Stomach smooth muscle (tissue), 2 donors: Measurements from ENCODE around the gene DAGLB.
"Not testable (repeated sequence)": the region's sequence is repeated elsewhere in the genome, so short reads cannot be mapped to it uniquely, and the experiment has no call there.

Experiments
- H3K27ac ChIP-seq: one replicate; pipeline ENCODE4 v1.7.0; 2013; ENCODE audit warnings: mild to moderate bottlenecking, low read length, inconsistent platforms
- H3K27me3 ChIP-seq, 2 donors: one replicate each; pipeline ENCODE4 v1.7.0; 2013; ENCODE audit warnings: low read length in 2 of 2; ENCODE audit not compliant: insufficient read depth in 2 of 2, control insufficient read depth in 1 of 2
- H3K36me3 ChIP-seq, 2 donors: one replicate each; pipeline ENCODE4 v1.7.0; 2013; ENCODE audit warnings: low read length in 2 of 2; ENCODE audit not compliant: control insufficient read depth in 2 of 2, insufficient read depth in 2 of 2
- H3K4me1 ChIP-seq: one replicate; pipeline ENCODE4 v1.7.0; 2013; ENCODE audit warnings: low read length; ENCODE audit not compliant: control insufficient read depth, insufficient read depth
- H3K4me3 ChIP-seq, 2 donors: one replicate each; pipeline ENCODE4 v1.7.0; 2013; ENCODE audit warnings: low read length in 2 of 2
- H3K9ac ChIP-seq, 2 donors: one replicate each; pipeline ENCODE4 v1.7.0; 2013; ENCODE audit warnings: low read length in 2 of 2, mild to moderate bottlenecking in 1 of 2
- H3K9me3 ChIP-seq, 2 donors: one replicate each; pipeline ENCODE4 v1.7.0; 2013; ENCODE audit warnings: low read length in 2 of 2; ENCODE audit not compliant: control insufficient read depth in 2 of 2
- donor health status: healthy.
- donor health status: Pancreatic carcinoma.

Gene DAGLB

DNA sequence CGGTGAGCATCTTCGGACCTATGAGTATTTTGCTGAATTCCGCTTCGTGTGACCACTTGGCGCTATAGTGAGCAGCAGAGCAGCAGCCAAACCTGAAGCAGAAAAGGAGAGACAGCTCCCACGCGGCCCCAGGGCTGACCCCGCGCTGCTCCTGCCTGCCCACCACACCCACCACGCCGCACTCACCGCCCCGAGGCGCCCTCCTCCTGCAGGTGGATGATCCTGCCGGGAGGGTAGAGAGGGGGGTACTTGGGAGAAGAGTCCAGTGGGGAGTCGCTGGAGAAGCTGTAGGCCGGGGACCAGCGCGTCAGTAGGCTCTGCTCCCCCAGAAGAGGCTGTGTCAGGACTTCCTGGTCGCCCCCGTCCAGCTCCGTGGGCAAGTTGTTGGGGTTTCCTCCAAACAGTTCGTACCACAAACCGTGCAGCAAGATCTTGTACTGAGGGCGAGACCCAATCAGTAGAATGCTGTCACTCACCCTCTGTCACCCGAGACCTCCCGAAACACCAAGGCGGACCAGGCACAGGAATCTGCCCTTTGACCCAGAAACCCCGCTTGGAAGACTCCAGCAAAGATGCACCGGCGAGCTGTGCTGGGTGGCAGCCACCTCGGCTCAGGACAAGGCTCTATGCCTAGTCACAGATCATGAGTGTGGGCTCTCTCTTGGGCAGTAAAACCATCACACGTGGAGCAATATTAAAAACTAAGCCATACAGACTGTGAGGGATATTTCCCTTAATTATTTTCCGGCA is 37.6 kb downstream of the DAGLB start:
- Histone ChIP-seq H3K27ac (no peak overlapping the region), H3K36me3 (peaks cover 54% of the 10 kb centered on the region in 2 donors), H3K9me3 (no peaks in the 10 kb centered on the region), H3K27me3 (no peaks in the 10 kb centered on the region), H3K4me1 (no peaks in the 10 kb centered on the region), H3K4me3 (no peak overlapping the region), H3K9ac (no peak overlapping the region)

DNA sequence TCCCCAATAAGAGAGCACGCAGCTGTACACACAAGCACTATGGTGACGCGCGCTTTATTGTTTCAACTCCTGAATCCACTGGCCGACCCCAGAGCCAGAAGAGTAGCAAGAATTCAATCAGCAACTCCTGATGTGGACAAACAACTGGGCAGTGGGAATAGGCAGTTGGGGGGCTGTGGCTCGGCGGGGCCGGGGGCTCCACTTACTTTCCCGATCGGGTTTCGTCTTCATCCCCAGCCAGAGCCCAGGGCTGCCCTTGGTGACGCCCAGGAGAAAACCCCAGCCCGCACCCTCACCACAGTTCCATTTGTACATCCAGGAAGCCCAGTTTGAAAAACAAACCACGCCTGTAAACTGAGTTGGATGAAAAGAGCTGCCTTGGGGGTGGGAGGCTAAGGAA is 38.7 kb downstream of the DAGLB start:
- Histone ChIP-seq H3K9me3 (no peaks in the 10 kb centered on the region), H3K9ac (no peak overlapping the region), H3K4me3 (no peak overlapping the region), H3K27me3 (no peaks in the 10 kb centered on the region), H3K36me3 (peaks cover 58 to 59% of the 10 kb centered on the region in 2 donors), H3K4me1 (no peaks in the 10 kb centered on the region), H3K27ac (no peak overlapping the region)

DNA sequence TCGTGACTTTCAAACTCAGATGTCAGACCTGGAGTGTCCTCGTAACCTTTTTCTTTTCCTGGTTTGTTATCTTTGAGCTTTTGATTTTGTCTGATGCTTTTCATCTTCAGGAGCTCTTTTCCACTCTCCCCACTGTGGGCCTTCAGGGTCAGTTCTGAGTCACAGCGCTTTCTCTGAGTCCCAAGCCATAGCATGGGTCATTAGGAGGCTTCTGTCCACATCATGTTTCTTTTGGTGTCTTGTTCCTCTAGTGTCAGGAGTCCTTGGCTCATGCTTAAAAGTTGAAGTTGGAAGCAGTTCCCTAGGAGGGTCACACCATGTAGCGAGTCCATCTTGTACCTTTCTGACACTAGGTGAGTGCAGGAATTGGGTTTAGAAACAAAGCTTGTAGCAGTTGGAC is 40.3 kb downstream of the DAGLB start:
- Histone ChIP-seq H3K36me3 (peaks cover 60 to 64% of the 10 kb centered on the region in 2 donors), H3K27ac (no peak overlapping the region), H3K4me1 (no peaks in the 10 kb centered on the region)

DNA sequence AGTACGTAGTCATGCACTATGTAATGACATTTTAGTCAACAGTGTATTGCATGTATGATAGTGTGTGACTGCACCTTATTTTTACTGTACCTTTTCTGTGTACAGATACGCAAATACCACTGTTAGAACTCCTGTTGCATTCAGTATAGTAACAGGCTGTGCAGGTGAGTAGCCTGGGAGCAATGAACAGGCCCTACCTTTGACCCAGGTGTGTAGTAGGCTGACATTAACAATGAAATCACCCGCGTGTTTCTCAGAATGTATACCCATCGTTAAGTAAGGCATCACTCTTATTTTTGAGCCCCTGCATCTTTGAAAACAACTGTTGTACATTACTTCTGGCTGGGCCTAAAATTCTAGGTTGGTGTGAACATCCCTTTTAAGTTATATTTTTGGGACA is 41.6 kb downstream of the DAGLB start:
- no peak overlapping the region for H3K9ac ChIP-seq
- no peak overlapping the region for H3K27ac ChIP-seq
- no peak overlapping the region for H3K4me3 ChIP-seq
- H3K9me3 ChIP-seq, result no peaks in the 10 kb centered on the region
- no peaks in the 10 kb centered on the region for H3K4me1 ChIP-seq
- H3K27me3 ChIP-seq, result no peaks in the 10 kb centered on the region
- H3K36me3 ChIP-seq, result peaks cover 64% of the 10 kb centered on the region in 2 donors

More for the DNA sequence above, 40.3 kb downstream of the DAGLB start:
- no peaks in the 10 kb centered on the region for H3K9me3 ChIP-seq
- no peak overlapping the region for H3K4me3 ChIP-seq
- no peak overlapping the region for H3K9ac ChIP-seq
- H3K27me3 ChIP-seq, result no peaks in the 10 kb centered on the region

DNA sequence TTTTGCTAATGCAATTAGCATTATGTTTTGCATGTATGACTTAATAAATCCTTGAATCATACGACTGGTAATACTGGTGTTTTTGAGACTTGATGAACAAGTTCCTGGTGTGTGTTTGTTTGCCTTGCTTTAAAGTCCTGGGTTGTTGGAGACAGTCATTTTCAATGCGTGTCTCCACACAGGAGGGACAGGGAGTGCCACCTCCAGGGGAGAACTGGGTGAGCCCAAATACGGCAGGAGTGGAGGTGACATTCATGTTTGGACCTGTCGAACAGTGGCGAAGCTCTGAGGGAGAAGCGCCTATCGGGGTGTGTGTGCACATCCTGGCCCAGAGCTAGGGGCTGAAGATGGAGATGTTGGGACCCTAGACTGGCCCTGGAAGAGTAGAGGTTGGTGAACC is 43.8 kb downstream of the DAGLB start:
- H3K4me1 ChIP-seq, result peaks cover 9% of the 10 kb centered on the region
- no peak overlapping the region for H3K9ac ChIP-seq
- no peaks in the 10 kb centered on the region for H3K27me3 ChIP-seq
- H3K9me3 ChIP-seq, result no peaks in the 10 kb centered on the region
- H3K27ac ChIP-seq, result no peak overlapping the region
- no peak overlapping the region for H3K4me3 ChIP-seq
- H3K36me3 ChIP-seq, result peaks cover 51 to 52% of the 10 kb centered on the region in 2 donors

DNA sequence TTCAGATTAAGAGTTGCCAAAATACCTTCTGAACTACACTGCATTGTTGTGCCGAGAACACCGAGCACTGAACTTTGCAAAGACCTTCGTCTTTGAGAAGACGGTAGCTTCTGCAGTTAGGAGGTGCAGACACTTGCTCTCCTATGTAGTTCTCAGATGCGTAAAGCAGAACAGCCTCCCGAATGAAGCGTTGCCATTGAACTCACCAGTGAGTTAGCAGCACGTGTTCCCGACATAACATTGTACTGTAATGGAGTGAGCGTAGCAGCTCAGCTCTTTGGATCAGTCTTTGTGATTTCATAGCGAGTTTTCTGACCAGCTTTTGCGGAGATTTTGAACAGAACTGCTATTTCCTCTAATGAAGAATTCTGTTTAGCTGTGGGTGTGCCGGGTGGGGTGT is 45.0 kb downstream of the DAGLB start:
- Histone ChIP-seq H3K4me1 (peaks cover 17% of the 10 kb centered on the region), H3K27me3 (no peaks in the 10 kb centered on the region), H3K9ac (no peak overlapping the region), H3K9me3 (no peaks in the 10 kb centered on the region), H3K4me3 (no peak overlapping the region), H3K27ac (no peak overlapping the region), H3K36me3 (peaks cover 44 to 45% of the 10 kb centered on the region in 2 donors)

DNA sequence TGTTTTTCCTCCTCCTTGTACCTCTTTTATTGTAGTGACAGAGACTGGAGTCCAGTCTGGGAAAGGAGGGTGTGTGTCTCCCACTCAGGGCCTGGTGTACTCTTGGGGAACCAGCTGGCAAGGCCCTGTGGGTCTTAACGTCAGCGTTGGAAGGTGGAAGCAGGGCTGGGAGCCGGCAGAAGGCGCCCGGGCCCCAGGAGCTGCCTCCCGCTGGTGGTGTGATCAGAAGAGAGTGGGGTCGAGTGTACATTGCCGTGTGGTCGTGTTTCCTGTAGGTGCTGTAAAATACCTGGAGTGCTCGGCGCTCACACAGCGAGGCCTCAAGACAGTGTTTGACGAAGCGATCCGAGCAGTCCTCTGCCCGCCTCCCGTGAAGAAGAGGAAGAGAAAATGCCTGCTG is 45.7 kb downstream of the DAGLB start:
- Histone ChIP-seq H3K27me3 (no peaks in the 10 kb centered on the region), H3K4me1 (peaks cover 19% of the 10 kb centered on the region), H3K27ac (no peak overlapping the region), H3K4me3 (no peak overlapping the region), H3K36me3 (peaks cover 38 to 40% of the 10 kb centered on the region in 2 donors), H3K9me3 (no peaks in the 10 kb centered on the region), H3K9ac (no peak overlapping the region)

DNA sequence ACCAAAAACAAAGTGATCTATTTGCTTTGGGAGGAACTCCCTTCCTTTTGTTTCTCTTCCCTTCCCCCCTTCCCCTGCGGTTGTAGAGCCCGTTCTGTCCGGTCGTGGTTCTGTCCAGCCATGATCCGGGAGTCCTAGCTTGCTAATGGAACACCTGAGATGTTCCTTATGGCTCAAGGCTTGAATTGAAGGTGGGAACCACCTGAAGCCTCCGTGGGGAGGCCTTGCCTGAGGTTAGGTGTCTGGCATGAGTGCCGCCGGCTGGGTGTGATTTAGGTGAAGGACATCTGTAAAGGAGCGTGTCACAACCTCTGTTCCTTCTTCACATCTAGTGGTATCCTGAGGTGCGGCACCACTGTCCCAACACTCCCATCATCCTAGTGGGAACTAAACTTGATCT is 46.2 kb downstream of the DAGLB start:
- H3K9me3 ChIP-seq, result no peaks in the 10 kb centered on the region
- H3K36me3 ChIP-seq, result peaks cover 35 to 36% of the 10 kb centered on the region in 2 donors
- peaks cover 19% of the 10 kb centered on the region for H3K4me1 ChIP-seq
- no peak overlapping the region for H3K27ac ChIP-seq
- H3K27me3 ChIP-seq, result no peaks in the 10 kb centered on the region
- H3K4me3 ChIP-seq, result no peak overlapping the region
- H3K9ac ChIP-seq, result no peak overlapping the region

DNA sequence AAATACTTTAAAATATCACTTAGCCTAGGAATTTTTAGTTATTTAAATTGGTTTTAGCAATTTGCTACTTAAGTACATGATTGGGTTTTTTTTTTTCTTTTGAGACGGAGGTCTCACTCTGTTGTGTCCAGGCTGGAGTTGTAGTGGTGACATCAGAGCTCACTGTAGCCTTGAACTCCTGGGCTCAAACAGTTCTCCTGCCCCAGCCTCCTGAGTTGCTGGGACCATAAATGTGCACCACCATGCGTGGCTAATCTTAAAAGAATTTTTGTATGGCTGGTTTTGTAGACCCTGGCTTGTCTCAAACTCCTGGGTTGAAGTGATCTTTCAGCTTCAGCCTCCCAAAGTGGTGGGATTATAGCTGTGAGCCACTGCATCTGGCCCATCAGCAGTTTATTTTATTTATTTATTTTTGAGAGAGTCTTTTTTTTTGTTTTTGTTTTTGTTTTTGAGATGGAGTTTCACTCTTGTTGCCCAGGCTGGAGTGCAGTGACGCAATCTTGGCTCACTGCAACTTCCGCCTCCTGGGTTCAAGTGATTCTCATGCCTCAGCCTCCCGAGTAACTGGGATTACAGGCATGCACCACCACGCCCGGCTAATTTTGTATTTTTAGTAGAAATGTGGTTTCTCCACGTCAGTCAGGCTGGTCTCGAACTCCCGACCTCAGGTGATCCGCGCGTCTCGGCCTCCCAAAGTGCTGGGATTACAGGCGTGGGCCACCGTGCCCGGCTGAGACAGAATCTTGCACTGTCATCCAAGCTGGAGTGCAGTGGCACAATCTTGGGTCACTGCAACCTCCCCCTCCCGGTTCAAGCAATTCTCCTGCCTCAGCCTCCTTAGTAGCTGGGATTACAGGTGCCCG is 47.3 kb downstream of the DAGLB start:
- H3K9me3 ChIP-seq, H3K4me3 ChIP-seq, H3K9ac ChIP-seq, H3K27ac ChIP-seq, H3K27me3 ChIP-seq: not testable (repeated sequence)
- H3K36me3 ChIP-seq, result peaks cover 27 to 29% of the 10 kb centered on the region in 2 donors
- peaks cover 28% of the 10 kb centered on the region for H3K4me1 ChIP-seq

DNA sequence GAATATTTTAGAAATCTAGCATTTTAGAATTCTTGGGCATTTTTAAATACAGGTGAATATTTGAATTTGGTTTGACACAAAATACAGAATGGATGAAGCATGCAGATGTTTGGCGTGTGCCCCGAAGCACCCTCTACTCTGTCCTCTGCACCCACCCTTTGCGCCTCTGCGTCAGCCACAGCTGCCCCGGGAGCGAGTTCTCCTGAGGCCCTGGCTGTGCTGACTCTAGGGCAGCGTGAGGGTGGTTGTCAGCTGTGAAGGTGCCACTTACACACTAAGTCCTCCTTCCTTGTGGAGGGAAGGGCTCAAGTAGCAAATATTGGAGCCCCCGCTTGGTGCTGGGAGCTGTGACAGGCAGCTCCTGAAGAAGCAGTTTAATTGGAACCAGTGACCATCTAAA is 48.4 kb downstream of the DAGLB start:
- Histone ChIP-seq H3K27me3 (no peaks in the 10 kb centered on the region), H3K4me3 (no peak overlapping the region), H3K9me3 (no peaks in the 10 kb centered on the region), H3K27ac (no peak overlapping the region), H3K9ac (no peak overlapping the region), H3K4me1 (peaks cover 28% of the 10 kb centered on the region), H3K36me3 (peaks cover 25 to 26% of the 10 kb centered on the region in 2 donors)

DNA sequence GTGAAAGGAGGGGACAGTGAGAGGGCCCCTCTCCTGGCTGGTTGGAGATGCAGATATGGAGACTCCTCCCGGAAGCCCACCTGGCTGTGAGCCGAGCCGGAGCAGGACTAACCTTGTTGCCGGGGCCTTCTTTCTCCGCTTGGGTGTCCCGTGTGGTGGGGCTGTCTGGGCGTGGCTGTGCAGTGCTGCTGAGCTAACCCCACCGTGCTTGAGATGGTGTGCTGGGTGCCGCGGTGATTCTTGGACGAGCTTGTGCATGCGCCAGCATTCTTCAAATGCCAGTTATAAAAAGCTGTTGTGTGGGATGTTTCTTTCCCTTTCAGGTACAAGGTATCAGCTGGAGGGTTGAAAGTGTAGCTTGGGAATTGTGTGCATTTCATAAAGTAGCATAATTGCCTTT is 48.8 kb downstream of the DAGLB start:
- peaks cover 28% of the 10 kb centered on the region for H3K4me1 ChIP-seq
- no peak overlapping the region for H3K9ac ChIP-seq
- H3K36me3 ChIP-seq, result peaks cover 21 to 22% of the 10 kb centered on the region in 2 donors
- H3K4me3 ChIP-seq, result peak overlapping the region in 1 of 2 donors; percentile 40
- no peaks in the 10 kb centered on the region for H3K9me3 ChIP-seq
- no peaks in the 10 kb centered on the region for H3K27me3 ChIP-seq
- H3K27ac ChIP-seq, result no peak overlapping the region
